ENCODE measurements around the gene GPR62.
"Not testable (repeated sequence)": the region's sequence is repeated elsewhere in the genome, so short reads cannot be mapped to it uniquely, and the experiment has no call there.

GPR62 gene

DNA sequence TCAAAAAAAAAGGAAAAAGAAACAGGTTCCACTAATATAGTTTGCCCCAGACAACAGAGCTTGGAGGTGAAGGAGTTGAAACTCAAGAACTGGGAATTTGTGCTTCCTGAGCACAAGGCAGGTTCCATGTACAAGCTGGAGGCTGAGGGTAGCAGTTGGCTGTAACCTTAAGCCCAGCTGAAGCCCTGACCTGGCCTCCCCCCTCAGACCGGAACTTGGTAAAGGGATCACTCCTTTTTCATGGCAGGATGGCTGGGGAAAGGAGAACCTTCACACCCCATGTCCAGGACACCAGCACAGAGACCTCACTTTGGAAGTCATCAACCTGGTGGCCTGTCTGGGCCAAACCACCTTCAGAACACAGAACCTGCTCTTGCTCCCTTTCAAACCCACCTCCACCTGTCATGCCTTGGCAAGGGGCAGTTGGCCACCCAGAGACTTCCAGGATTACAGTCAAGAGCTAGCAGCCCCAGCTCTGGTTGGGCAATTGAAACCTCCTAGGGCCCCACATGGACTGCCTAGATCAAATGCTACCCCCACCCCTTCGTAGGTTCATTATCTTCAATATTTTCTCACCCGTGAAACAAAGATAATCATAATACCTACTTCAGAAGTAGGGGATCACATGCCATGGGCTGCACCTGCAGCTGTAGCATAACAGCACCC is 37.0 kb downstream of the GPR62 start:
- TF ChIP-seq, protein P1, sequence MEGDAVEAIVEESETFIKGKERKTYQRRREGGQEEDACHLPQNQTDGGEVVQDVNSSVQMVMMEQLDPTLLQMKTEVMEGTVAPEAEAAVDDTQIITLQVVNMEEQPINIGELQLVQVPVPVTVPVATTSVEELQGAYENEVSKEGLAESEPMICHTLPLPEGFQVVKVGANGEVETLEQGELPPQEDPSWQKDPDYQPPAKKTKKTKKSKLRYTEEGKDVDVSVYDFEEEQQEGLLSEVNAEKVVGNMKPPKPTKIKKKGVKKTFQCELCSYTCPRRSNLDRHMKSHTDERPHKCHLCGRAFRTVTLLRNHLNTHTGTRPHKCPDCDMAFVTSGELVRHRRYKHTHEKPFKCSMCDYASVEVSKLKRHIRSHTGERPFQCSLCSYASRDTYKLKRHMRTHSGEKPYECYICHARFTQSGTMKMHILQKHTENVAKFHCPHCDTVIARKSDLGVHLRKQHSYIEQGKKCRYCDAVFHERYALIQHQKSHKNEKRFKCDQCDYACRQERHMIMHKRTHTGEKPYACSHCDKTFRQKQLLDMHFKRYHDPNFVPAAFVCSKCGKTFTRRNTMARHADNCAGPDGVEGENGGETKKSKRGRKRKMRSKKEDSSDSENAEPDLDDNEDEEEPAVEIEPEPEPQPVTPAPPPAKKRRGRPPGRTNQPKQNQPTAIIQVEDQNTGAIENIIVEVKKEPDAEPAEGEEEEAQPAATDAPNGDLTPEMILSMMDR (conservative IDR thresholded peaks at IDR 0.05; ENCODE audit: low read depth), result no peak
- DNase-seq (ENCODE audit: low spot score), result no peak
- CTCF ChIA-PET, result interaction anchor here (0.6 kb wide), 1 partner anchor 64 kb away, joined by 3 read pairs; no protein-coding TSS in a partner anchor
- POLR2A ChIA-PET (ENCODE audit: low non-redundant PET), result interaction anchor here (0.7 to 1.3 kb wide), 2 partner anchors 9 to 57 kb away, joined by 3 to 5 read pairs; partner anchors contain the start of gene ACY1
- H3K27ac ChIP-seq, result peak overlapping the region; percentile 98

DNA sequence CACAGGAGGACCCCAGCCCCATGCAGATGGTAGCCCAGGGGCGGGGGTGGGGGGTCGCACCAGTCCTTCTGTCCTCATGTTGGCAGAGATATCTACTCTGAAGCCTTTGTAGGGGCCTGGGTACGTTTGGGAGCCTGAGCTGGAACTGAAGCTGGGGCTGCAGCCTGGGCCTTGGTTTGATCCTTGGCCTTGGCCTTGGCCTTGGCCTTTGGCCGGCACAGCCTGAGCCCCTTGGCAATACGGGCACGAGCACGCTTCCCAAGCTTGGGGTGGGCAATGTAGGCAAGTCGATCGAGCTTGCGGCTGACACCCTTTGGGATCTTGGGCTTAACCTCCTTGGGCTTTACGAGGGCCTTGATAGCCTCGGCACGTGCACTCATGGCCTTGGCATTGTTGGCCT is 38.5 kb downstream of the GPR62 start:
- CTCF ChIA-PET; DNase-seq (ENCODE audit: low spot score); POLR2A ChIA-PET (ENCODE audit: low non-redundant PET): not testable (repeated sequence)
- peak overlapping the region; percentile 98 for H3K27ac ChIP-seq

DNA sequence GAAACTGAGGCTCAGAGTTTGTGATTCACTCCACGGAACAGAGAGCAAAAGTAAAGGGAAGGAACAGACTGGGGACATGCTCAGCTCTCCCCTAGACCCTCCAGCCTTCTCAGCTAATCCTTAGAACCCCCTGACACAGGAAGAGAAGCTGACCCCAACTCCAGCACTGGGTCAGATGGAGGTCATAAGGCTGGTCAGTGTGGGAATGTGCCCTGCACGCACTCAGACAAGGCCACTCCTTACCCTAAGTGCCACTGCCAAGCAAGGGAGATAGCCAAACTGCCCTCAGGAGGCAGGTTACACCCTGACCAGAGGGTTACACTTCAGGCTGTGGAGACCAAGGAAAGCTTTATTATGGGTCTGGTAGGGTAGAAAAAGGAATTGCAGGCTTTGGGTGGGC is 39.3 kb downstream of the GPR62 start:
- CTCF ChIA-PET, result no interaction called here
- peak overlapping the region; percentile 98 for H3K27ac ChIP-seq
- POLR2A ChIA-PET (ENCODE audit: low non-redundant PET), result no interaction called here
- TF ChIP-seq, protein P1 (conservative IDR thresholded peaks at IDR 0.05; ENCODE audit: low read depth), result no peak
- DNase-seq (ENCODE audit: low spot score), result no peak

DNA sequence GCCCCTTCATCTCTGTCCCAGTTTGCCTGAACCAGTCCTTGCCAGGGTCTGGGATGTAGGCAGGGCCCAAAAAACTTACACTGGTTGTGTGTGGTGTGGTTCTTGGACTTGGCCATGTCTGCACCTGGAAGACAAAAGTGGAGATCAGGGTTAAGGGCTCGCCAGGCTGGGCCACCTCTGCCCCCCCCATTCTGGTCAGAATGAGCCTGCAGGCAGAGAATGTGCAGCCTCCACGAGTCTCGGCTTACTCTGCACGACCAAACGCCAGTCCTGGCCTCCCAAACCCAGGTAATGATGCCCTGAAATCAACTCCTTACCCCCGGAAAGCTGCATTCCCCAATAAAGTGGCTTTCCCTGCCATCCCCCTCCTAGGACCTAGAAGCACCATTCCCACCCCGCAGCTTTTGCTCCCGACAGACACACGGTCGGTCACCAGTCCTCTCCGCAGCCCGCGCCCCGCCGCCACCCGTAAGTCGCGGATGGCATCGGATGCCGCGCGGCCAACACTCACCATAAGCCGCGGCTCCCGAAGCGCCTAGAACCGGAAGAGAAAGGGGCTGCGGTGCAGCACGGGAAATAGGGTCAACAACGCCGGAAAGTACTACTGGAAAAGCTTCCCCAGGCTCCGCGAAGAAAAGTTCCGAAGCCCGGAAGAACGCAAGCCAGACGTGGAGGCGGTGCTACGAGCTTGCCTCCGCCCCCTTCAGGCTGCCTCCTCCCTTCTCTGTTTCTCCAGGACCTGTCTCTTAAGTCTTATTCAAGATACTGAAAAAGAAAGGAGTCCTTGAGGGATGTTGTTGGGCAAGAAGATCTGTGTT is 40.4 kb downstream of the GPR62 start, which contains the start of gene RPL29:
Gene RPL29, minus strand, starts transcription at position 550 of the 818 bp plus-strand sequence. Its CDS starts 434 bp downstream, at position 116.
- peak within 1 kb of the TSS; percentile 98 for H3K27ac ChIP-seq
- TF ChIP-seq, protein P1 (conservative IDR thresholded peaks at IDR 0.05; ENCODE audit: low read depth), result no peak
- peak; percentile 78 for DNase-seq (ENCODE audit: low spot score)
- ChIA-PET POLR2A (ENCODE audit: low non-redundant PET) (interaction anchor here (0.5 to 0.9 kb wide), 3 partner anchors 10 to 153 kb away, joined by 3 to 4 read pairs (median 3); no protein-coding TSS in a partner anchor), CTCF (interaction anchor here (0.6 kb wide), 1 partner anchor 344 kb away, joined by 3 read pairs; no protein-coding TSS in a partner anchor)

DNA sequence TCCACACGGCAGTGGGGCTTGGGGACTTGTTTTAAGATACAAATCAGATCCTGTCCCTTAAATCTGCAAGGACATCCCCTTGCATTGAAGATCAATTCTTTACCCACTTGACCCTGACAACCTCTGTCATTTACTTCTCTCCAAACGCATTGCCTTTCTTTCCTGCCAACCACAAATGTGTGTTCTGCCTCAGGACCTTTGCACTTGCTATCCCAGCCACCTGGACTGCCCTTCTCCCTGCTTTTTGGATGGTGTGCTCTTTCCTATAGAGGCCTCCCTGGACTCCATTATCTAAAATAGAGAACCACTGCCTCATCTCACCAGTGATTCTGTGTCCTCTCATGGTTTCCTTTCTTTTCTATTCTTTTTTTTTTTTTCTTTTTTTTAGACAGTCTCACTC is 42.0 kb downstream of the GPR62 start:
- TF ChIP-seq, protein P1 (conservative IDR thresholded peaks at IDR 0.05; ENCODE audit: low read depth), result no peak
- DNase-seq (ENCODE audit: low spot score), result no peak
- CTCF ChIA-PET, result no interaction called here
- peak overlapping the region; percentile 64 for H3K27ac ChIP-seq
- POLR2A ChIA-PET (ENCODE audit: low non-redundant PET), result no interaction called here

DNA sequence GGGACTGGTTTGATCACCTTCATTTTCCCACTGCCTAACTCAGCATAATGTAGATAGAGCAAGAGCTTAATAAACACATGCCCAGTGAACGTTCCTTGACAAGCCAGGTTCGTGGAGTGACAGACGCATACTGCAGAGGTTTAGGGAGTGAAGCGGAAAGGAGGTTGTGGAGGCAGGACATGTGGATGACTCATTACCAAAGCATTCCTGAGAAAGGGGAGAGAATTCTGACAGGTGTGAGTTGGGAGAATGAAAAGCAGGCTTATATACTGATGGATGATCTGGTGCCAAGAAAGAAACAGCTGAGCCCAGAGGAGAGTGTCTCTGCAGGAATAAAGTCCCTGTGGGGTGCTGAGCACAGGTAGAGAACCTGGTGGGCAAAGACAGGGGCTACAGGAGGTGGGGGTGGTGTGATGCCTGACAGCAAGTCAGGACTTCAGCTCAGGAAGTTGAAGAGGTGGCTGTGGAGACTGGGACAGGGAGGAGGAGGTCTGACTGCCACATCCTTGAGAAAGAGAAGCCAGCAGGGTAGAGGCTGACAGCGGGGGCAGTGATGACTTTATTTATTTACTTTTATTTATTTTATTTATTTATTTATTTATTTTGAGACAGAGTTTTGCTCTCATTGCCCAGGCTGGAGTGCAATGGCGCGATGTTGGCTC is 42.9 kb downstream of the GPR62 start:
- peak overlapping the region; percentile 64 for H3K27ac ChIP-seq
- DNase-seq (ENCODE audit: low spot score), result peak; percentile 65
- ChIA-PET CTCF (interaction anchor here (0.8 kb wide), 1 partner anchor 55 kb away, joined by 3 read pairs; no protein-coding TSS in a partner anchor), POLR2A (ENCODE audit: low non-redundant PET) (no interaction called here)
- TF ChIP-seq, protein P1 (conservative IDR thresholded peaks at IDR 0.05; ENCODE audit: low read depth), result no peak

Data from RWPE1 (cell line).